ENCODE results near the gene ALDH1A1. TPM values are rescaled to one million over a fixed set of nuclear protein-coding genes. Genes with fewer than 3 reads are reported as not detected.
"Not testable (repeated sequence)": the region's sequence is repeated elsewhere in the genome, so short reads cannot be mapped to it uniquely, and the experiment has no call there.

The ALDH1A1 gene
- polyA plus RNA-seq, 2 donors, result 22.9 to 37.8 TPM

DNA sequence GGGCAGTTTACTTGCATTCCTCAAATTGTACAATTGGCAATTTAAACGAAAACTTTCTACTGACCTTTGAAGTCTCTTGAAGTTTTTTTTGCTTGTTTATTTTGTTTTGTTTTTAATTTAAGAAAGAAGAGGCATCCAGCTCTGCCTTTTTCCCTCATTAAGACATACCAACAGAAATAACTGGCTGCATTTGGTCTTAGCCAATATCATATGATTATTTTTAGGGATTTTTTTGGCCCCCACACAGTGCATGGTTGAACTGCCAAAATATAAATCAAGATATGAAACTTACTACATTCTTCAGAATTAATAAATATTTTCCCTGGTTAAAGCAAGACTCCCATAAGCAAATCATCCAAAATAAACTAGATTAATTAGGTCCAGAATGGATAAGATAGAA is 79.4 kb downstream of the ALDH1A1 start:
- no peaks in the 10 kb centered on the region for H3K4me1 ChIP-seq (ENCODE audit: control insufficient read depth in 2 of 2, insufficient read depth in 2 of 2, low read length in 1 of 2)
- H3K36me3 ChIP-seq (ENCODE audit: control insufficient read depth in 2 of 2, insufficient read depth in 2 of 2, low read length in 1 of 2), result no peaks in the 10 kb centered on the region
- no peak overlapping the region for H3K27ac ChIP-seq (ENCODE audit: low read depth in 2 of 2, low read length in 1 of 2)
- 51 to 54% methylated on average over 1 of the region's 1 CpG for WGBS, 2 donors
- H3K27me3 ChIP-seq (ENCODE audit: control insufficient read depth in 1 of 2, insufficient read depth in 2 of 2, low read length in 2 of 2), result no peaks in the 10 kb centered on the region
- no peaks in the 10 kb centered on the region for H3K9me3 ChIP-seq (ENCODE audit: control insufficient read depth in 2 of 2, insufficient read depth in 1 of 2, low read depth in 1 of 2, low read length in 1 of 2)
- no peak overlapping the region for H3K4me3 ChIP-seq (ENCODE audit: low read depth in 1 of 2, low read length in 2 of 2)

DNA sequence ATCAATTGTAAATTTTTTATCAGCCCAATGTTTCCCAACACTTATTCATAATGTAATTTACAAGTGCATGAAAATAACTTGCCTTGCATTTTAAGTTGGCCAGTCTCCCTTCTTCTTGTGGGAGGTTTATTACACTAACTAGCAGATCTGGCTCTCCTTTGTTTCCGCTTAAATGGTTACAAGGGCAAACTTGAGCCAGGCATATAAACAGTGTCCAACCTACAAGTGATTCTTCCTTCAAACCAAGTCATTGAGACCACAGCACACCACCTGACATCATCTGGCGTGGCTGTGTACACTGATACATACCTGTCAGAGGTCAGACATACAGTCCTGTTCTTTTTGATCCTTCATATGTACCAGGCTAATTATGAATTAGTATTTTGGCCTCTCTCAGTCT is 80.1 kb downstream of the ALDH1A1 start:
- no peak overlapping the region for H3K27ac ChIP-seq (ENCODE audit: low read depth in 2 of 2, low read length in 1 of 2)
- H3K36me3 ChIP-seq (ENCODE audit: control insufficient read depth in 2 of 2, insufficient read depth in 2 of 2, low read length in 1 of 2), result no peaks in the 10 kb centered on the region
- H3K9me3 ChIP-seq (ENCODE audit: control insufficient read depth in 2 of 2, insufficient read depth in 1 of 2, low read depth in 1 of 2, low read length in 1 of 2), result no peaks in the 10 kb centered on the region
- no peaks in the 10 kb centered on the region for H3K4me1 ChIP-seq (ENCODE audit: control insufficient read depth in 2 of 2, insufficient read depth in 2 of 2, low read length in 1 of 2)
- no peaks in the 10 kb centered on the region for H3K27me3 ChIP-seq (ENCODE audit: control insufficient read depth in 1 of 2, insufficient read depth in 2 of 2, low read length in 2 of 2)
- H3K4me3 ChIP-seq (ENCODE audit: low read depth in 1 of 2, low read length in 2 of 2), result no peak overlapping the region
- 70 to 75% methylated on average over 2 of the region's 2 CpGs for WGBS, 2 donors

DNA sequence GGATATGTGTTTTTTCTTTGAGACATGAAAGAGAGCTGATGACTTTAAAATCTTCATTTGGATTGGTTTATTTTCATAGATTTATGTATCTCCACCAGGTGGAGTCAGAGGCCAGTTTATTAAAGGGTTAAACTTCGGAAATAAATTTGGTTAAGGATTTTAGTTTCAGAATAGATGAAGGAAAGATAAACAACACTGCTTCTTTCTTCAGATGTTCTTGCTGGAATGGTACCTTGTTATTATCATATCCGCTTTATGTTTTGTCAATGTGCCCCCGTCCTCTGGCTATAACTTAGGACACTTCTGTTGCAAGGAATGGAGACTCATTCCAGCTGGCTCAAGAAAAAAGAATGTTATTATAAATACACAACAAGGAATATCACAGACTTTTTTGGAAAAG is 81.2 kb downstream of the ALDH1A1 start:
- H3K4me3 ChIP-seq (ENCODE audit: low read depth in 1 of 2, low read length in 2 of 2), result peak overlapping the region in 1 of 2 donors; percentile 7
- 23 to 37% methylated on average over 3 of the region's 3 CpGs for WGBS, 2 donors
- H3K9me3 ChIP-seq (ENCODE audit: control insufficient read depth in 2 of 2, insufficient read depth in 1 of 2, low read depth in 1 of 2, low read length in 1 of 2), result no peaks in the 10 kb centered on the region
- H3K4me1 ChIP-seq (ENCODE audit: control insufficient read depth in 2 of 2, insufficient read depth in 2 of 2, low read length in 1 of 2), result no peaks in the 10 kb centered on the region
- H3K27ac ChIP-seq (ENCODE audit: low read depth in 2 of 2, low read length in 1 of 2), result no peak overlapping the region
- no peaks in the 10 kb centered on the region for H3K36me3 ChIP-seq (ENCODE audit: control insufficient read depth in 2 of 2, insufficient read depth in 2 of 2, low read length in 1 of 2)
- H3K27me3 ChIP-seq (ENCODE audit: control insufficient read depth in 1 of 2, insufficient read depth in 2 of 2, low read length in 2 of 2), result no peaks in the 10 kb centered on the region

DNA sequence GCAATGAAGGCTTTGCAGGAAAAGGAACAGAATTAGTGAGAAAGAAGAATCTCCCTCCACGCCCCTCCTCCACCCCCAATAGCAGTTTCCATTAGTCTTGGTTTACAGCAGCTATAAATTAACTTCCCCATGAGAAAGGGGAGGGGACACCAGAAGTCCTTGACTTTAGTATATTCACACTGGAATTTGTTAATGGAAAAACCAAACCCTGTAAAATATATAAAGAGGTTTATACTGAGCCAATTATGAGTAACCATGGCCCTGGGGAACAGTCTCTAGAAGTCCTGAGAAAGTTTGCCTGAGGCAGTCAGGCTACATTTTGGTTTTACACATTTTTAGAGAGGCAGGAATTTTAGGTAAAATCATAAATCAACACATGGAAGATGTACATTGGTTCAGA is 88.5 kb downstream of the ALDH1A1 start:
- H3K4me1 ChIP-seq (ENCODE audit: control insufficient read depth in 2 of 2, insufficient read depth in 2 of 2, low read length in 1 of 2), result no peaks in the 10 kb centered on the region
- no peaks in the 10 kb centered on the region for H3K27me3 ChIP-seq (ENCODE audit: control insufficient read depth in 1 of 2, insufficient read depth in 2 of 2, low read length in 2 of 2)
- WGBS, 2 donors, result 84 to 100% methylated on average over 1 of the region's 1 CpG
- H3K36me3 ChIP-seq (ENCODE audit: control insufficient read depth in 2 of 2, insufficient read depth in 2 of 2, low read length in 1 of 2), result no peaks in the 10 kb centered on the region
- no peaks in the 10 kb centered on the region for H3K9me3 ChIP-seq (ENCODE audit: control insufficient read depth in 2 of 2, insufficient read depth in 1 of 2, low read depth in 1 of 2, low read length in 1 of 2)
- no peak overlapping the region for H3K4me3 ChIP-seq (ENCODE audit: low read depth in 1 of 2, low read length in 2 of 2)
- no peak overlapping the region for H3K27ac ChIP-seq (ENCODE audit: low read depth in 2 of 2, low read length in 1 of 2)

DNA sequence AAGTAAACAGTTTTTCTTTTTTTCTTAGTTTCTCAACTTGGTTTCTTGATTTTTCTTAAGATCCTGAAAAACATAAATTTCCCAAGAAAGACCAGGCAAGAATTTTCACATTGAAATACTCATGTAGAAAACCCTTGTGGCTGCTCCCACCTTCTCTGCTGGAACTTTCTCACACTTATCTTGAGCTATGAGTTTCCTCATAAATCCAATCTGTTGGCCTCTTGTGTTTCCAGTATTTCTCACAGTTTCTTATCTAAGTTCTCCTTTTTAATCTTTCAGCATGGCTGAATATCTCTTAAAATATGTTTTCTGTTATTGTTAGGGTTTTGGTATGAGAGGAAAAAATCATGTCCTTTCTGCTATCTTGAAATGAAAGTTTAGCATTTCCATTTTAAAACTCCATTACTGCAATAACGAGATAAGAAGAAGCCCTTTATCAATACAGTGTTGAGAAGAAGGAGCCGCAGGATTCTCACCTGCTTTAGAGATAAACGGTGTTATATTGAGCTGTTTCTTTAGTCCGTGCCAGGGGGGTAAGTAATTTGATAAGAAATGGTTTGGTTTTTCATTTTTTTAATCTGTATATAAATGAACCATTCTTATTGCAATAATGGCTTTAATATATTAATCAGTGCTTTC is 89.3 kb downstream of the ALDH1A1 start:
- H3K27me3 ChIP-seq (ENCODE audit: control insufficient read depth in 1 of 2, insufficient read depth in 2 of 2, low read length in 2 of 2), result no peaks in the 10 kb centered on the region
- 50 to 63% methylated on average over 4 of the region's 4 CpGs for WGBS, 2 donors
- no peaks in the 10 kb centered on the region for H3K9me3 ChIP-seq (ENCODE audit: control insufficient read depth in 2 of 2, insufficient read depth in 1 of 2, low read depth in 1 of 2, low read length in 1 of 2)
- H3K4me3 ChIP-seq (ENCODE audit: low read depth in 1 of 2, low read length in 2 of 2), result no peak overlapping the region
- H3K27ac ChIP-seq (ENCODE audit: low read depth in 2 of 2, low read length in 1 of 2), result no peak overlapping the region
- H3K4me1 ChIP-seq (ENCODE audit: control insufficient read depth in 2 of 2, insufficient read depth in 2 of 2, low read length in 1 of 2), result no peaks in the 10 kb centered on the region
- no peaks in the 10 kb centered on the region for H3K36me3 ChIP-seq (ENCODE audit: control insufficient read depth in 2 of 2, insufficient read depth in 2 of 2, low read length in 1 of 2)

DNA sequence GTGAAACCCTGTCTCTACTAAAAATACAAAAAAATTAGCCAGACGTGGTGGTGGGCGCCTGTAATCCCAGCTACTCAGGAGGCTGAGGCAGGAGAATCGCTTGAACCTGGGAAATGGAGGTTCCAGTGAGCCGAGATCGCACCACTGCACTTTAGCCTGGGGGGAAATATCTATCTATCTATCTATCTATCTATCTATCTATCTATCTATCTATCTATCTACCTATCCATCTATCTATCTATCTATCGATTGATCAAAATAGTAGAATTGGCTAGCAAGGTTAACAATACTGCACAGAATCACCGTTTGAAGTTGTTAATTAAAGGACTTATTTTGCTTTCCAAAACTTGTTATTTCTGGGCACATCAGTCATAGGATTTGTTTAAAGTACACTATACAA is 90.1 kb downstream of the ALDH1A1 start:
- not testable (repeated sequence) for H3K9me3 ChIP-seq (ENCODE audit: control insufficient read depth in 2 of 2, insufficient read depth in 1 of 2, low read depth in 1 of 2, low read length in 1 of 2); H3K36me3 ChIP-seq (ENCODE audit: control insufficient read depth in 2 of 2, insufficient read depth in 2 of 2, low read length in 1 of 2); H3K27ac ChIP-seq (ENCODE audit: low read depth in 2 of 2, low read length in 1 of 2); H3K4me1 ChIP-seq (ENCODE audit: control insufficient read depth in 2 of 2, insufficient read depth in 2 of 2, low read length in 1 of 2); H3K4me3 ChIP-seq (ENCODE audit: low read depth in 1 of 2, low read length in 2 of 2); H3K27me3 ChIP-seq (ENCODE audit: control insufficient read depth in 1 of 2, insufficient read depth in 2 of 2, low read length in 2 of 2)
- WGBS, 2 donors, result 90 to 94% methylated on average over 7 of the region's 7 CpGs

DNA sequence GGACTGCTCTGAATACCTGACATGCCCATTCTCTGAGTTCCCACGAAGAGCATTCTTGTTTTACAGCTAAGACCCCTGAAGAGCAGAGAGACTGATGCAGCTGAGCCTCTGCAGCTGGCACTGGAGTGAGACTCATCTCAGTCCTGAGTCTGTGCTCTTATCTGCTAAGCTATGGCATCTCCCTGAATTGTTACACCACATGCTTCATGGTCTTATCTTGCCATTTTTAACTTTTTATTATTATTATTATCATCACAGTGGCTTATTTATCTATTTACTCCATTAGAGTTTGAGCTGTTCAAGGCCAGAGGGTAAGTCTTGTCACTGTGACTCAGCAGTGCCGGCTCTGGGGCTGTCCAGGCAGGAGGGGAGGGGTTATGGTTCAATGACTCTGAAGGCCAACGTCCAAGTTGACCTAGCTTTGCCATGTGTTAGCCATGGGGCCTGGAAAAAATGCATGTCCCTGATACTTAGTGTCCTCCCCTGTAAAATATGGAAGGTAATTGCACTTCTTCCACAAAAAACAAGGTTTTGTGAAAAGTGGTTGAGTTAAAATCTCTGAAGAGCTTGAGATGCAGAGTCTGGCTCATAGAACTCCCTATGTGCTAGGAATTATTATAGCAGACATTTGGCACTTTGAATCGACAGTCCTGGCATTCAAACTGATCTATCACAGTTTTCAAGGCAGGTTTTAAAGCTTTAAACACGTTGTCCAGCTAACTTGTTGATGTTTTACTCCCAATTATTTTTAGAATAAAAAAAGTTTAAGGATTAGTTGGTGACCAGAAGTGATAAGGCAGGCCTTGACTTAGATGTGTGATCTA is 94.6 kb downstream of the ALDH1A1 start:
- 43 to 46% methylated on average over 5 of the region's 5 CpGs for WGBS, 2 donors
- H3K4me3 ChIP-seq (ENCODE audit: low read depth in 1 of 2, low read length in 2 of 2), result no peak overlapping the region
- peak overlapping the region in 1 of 2 donors; percentile 26 for H3K27ac ChIP-seq (ENCODE audit: low read depth in 2 of 2, low read length in 1 of 2)
- H3K27me3 ChIP-seq (ENCODE audit: control insufficient read depth in 1 of 2, insufficient read depth in 2 of 2, low read length in 2 of 2), result no peaks in the 10 kb centered on the region
- H3K9me3 ChIP-seq (ENCODE audit: control insufficient read depth in 2 of 2, insufficient read depth in 1 of 2, low read depth in 1 of 2, low read length in 1 of 2), result no peaks in the 10 kb centered on the region
- no peaks in the 10 kb centered on the region for H3K4me1 ChIP-seq (ENCODE audit: control insufficient read depth in 2 of 2, insufficient read depth in 2 of 2, low read length in 1 of 2)
- H3K36me3 ChIP-seq (ENCODE audit: control insufficient read depth in 2 of 2, insufficient read depth in 2 of 2, low read length in 1 of 2), result no peaks in the 10 kb centered on the region

DNA sequence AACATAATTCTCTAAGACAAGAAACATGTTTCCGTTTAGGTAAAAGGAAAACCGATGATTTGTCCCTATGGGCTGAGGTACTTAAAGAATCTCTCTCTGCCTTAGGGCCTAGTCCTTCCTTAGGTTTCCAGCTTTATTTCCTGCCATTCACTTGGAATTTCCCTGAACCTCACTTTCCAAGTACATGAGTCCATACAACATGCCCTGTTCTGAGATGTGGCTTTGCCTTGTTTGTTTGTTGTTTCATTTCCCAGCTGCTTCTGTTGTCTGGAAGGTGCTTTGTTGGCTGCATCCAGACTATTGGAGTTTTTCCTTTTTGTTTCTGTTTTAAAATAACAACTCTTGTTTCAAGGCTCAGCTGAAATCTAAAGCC is 95.2 kb downstream of the ALDH1A1 start:
- WGBS, 2 donors, result 87% methylated on average over 2 of the region's 2 CpGs
- Histone ChIP-seq H3K4me3 (ENCODE audit: low read depth in 1 of 2, low read length in 2 of 2) (no peak overlapping the region), H3K27ac (ENCODE audit: low read depth in 2 of 2, low read length in 1 of 2) (peak overlapping the region in 1 of 2 donors; percentile 26), H3K36me3 (ENCODE audit: control insufficient read depth in 2 of 2, insufficient read depth in 2 of 2, low read length in 1 of 2) (no peaks in the 10 kb centered on the region), H3K27me3 (ENCODE audit: control insufficient read depth in 1 of 2, insufficient read depth in 2 of 2, low read length in 2 of 2) (no peaks in the 10 kb centered on the region), H3K9me3 (ENCODE audit: control insufficient read depth in 2 of 2, insufficient read depth in 1 of 2, low read depth in 1 of 2, low read length in 1 of 2) (no peaks in the 10 kb centered on the region), H3K4me1 (ENCODE audit: control insufficient read depth in 2 of 2, insufficient read depth in 2 of 2, low read length in 1 of 2) (no peaks in the 10 kb centered on the region)

DNA sequence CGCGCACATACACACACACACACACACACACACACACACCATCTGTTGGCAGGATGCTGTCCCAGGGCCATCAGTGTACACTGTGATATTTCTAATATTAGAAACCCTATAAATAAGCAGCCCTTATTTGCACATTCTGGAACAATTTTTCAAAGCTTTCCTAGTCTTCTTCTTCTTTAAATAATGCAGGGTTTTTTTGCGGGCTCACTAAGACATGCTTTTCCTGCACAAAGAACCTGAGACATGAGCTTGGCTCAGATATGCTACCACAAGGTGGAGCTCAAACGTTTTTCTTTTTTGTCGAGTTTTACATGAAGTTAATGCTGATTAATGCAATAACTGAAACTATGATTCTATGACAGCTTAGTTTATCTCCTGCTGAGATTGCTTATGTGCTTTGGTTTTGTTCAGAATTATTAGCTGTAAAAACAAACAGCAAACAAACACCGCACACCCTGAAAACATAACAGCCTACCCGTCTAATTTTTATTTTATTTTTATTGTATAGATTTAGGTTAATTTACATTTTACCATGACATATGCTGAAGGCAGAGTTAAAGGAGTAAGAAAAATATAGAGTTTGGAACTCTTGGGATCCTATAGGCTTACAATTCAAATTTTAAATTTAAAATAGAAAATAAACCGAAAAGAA is 95.8 kb downstream of the ALDH1A1 start:
- H3K9me3 ChIP-seq (ENCODE audit: control insufficient read depth in 2 of 2, insufficient read depth in 1 of 2, low read depth in 1 of 2, low read length in 1 of 2), result no peaks in the 10 kb centered on the region
- H3K4me1 ChIP-seq (ENCODE audit: control insufficient read depth in 2 of 2, insufficient read depth in 2 of 2, low read length in 1 of 2), result no peaks in the 10 kb centered on the region
- H3K4me3 ChIP-seq (ENCODE audit: low read depth in 1 of 2, low read length in 2 of 2), result no peak overlapping the region
- 43 to 49% methylated on average over 8 of the region's 8 CpGs for WGBS, 2 donors
- no peaks in the 10 kb centered on the region for H3K27me3 ChIP-seq (ENCODE audit: control insufficient read depth in 1 of 2, insufficient read depth in 2 of 2, low read length in 2 of 2)
- no peaks in the 10 kb centered on the region for H3K36me3 ChIP-seq (ENCODE audit: control insufficient read depth in 2 of 2, insufficient read depth in 2 of 2, low read length in 1 of 2)
- no peak overlapping the region for H3K27ac ChIP-seq (ENCODE audit: low read depth in 2 of 2, low read length in 1 of 2)
